CD4-positive, alpha-beta T cell treated with Interleukin-15 for 1 hour (primary cell): ENCODE measurements around the gene DVL1.

Experiments
- DNase-seq: peaks from one replicate; pipeline ENCODE4 v3.0.0-alpha.2; 2020

The DVL1 gene

GRCh38 chr1:1355416-1355815 lies 6.2 kb upstream of the DVL1 start:
- no peak for DNase-seq

- no peak for DNase-seq
Observed at GRCh38 chr1:1354271-1355247, 5.3 kb upstream of the DVL1 start.

DNA sequence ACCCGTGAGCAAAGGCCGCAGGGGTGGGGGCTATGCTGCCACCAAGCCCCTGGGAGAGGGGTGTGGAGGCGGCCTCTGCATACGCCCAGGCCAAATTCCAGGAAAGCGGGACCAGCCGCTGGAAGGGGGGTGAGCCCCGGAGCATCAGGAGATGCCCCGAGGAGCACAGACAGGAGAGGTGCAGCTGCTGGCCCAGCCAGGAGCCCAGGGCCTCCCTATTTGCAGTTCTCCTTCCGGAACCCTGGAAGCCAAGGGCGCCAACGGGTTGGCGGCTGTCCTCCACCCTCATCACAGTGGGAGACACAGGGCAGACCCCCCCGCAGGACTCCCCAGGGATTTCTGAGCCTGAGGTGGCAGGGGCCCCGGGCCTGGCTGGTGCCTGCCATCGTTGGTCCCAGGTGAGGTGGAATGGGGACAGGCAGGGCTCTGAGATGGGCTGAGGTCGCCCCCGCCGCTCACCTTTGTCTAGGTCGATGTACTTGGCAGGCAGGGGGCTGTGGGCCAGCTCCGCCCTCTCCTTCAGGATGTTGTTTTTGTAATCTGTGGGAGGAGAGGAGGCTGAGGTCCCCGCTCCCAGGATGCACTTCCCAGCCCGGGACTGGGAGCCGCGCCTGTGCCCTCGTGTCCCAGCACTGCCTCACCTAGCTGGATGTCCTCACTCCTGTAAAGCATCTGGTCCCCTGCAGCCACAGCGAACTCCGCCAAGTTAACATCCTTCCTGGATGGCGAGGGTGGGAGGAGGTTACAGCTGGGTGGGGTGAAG lies 4.4 kb upstream of the DVL1 start:
- DNase-seq = no peak

- no peak for DNase-seq
Observed at GRCh38 chr1:1352786-1353388, 3.7 kb upstream of the DVL1 start.

DNA sequence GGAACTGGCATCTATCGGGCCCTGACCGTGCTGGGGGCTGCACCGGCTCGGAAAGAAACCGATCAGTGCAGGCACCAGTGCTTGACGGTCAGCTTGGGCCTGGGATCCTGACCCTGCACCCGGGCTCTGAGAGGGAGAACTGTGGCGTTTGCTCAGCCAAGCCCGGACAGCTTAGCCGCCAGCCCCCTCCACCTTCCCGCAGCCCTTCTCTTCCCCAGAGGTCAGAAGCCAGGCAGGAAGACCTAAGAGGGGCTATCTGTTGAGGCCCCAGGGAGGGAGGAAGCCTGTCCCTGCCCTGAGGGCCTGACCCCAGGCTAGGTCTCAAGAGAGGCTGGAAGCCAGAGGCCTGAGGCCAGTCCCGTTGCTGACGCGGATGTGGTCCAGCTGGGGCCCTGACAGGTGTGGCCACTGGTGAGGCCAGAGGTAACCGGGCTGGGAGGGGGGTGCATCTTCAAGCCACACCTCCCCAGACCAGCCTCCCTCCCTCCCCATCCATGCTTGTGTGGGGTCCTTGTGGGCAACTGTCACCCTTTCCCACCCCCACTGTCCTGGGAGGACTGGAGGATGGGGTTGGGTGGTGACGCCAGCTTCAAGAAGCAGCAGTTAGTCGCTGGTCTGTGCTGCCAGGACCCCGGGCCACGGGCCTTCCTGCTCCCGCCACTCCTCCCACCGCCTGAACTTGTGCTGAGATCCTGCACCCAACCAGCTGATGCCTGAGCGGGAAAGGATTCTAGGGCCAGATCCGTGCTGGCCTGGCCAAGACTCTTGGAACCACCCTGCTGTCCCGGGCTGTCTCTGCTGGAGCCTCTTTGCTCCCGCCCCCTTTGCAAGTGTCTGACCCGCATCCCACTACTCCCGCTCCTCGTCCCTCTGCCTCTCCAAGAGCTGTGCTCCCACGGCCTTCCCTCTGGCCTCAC lies 2.6 kb upstream of the DVL1 start:
- no peak for DNase-seq

DNA sequence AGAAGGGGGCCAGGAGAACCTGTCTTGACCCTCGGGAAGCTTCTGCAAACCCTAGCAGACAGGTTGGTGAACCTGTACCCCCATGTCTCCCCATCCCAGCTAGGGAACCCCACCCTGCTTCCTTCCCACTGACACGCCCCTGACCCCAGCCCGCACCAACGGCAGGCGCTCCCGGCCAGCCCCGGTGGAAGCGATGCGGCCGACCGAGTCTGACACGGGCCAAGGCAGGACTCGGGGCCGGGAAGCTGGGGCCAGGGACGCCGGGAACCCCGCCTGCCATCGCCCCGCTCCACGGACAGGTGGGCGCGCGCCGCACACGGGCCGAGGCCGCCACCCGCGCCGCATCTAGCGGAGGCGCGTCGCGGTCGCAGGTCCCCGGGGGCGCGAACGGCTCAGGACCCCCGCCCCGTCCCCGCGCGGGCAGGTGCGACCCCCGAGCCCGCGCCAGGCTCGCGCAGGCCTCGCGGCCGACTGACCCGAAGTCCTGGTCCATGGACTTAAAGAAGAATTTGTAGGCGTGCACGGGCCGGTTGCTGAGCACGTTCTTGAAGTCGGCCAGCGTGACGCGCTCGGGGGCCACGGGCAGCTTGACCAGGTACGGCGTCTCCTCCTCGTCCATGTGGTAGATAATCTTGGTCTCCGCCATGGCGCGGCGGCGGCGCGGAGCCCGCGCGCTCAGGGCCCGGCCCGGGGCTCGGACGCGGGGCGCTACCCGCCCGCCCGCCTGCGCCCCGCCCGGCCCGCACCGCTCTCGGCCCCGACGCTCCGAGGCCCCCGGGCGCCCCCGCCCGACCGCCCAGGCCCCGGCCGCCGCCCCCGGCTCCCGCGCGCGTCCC lies 580 bp downstream of the DVL1 start:
- no peak for DNase-seq

- no peak for DNase-seq
Observed at GRCh38 chr1:1347663-1348419, 1.4 kb downstream of the DVL1 start.

DNA sequence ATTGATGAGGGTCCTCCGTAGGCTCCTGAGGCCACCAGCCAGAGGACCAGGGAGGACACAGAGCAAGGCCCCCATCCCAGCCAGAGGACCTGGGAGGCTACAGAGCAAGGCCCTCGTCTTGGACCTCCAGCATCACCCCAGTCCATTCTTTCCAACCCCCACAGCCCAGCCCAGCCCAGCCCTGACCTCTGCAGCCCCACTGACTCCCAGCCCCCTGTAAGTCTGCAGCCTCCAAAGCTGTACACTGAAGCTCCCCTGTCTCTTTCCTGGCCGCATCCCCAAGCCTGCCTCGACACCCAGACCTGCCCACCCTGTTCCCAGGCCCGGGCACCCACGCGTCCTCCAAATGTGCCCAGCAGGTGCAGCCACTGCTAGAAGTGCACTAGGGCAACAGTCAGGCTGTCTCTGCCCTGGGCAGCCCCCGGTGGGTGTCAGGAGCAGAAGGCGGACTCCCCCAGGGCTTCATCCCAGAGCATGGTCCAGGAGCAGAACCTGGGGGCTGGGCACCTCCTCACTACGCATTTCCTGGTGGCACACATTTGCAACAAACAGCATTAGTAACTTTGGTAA lies 2.1 kb downstream of the DVL1 start:
- DNase-seq = no peak

DNA sequence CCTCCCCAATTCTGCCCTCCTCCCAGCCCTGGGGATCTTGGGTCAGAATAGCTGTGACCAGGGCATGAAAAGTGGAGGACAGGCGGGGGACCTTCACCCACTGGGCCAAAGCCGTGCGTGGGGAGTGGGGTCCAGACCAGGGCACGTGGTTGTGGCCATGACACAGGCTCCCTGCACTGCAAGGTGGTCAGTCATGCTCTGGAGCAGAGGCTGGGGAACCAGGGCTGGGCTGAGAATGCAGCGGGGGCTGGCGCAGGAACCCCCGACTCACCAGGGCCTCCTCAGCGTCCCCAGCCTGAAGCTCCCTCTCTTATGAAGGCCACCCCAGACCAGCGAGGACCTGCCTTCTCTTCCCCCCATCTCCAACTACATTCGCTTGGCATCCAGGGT lies 2.7 kb downstream of the DVL1 start:
- DNase-seq = no peak

- DNase-seq = no peak
Observed at GRCh38 chr1:1345860-1346500, 3.2 kb downstream of the DVL1 start.

GRCh38 chr1:1345384-1345783 lies 3.8 kb downstream of the DVL1 start:
- DNase-seq = no peak

DNA sequence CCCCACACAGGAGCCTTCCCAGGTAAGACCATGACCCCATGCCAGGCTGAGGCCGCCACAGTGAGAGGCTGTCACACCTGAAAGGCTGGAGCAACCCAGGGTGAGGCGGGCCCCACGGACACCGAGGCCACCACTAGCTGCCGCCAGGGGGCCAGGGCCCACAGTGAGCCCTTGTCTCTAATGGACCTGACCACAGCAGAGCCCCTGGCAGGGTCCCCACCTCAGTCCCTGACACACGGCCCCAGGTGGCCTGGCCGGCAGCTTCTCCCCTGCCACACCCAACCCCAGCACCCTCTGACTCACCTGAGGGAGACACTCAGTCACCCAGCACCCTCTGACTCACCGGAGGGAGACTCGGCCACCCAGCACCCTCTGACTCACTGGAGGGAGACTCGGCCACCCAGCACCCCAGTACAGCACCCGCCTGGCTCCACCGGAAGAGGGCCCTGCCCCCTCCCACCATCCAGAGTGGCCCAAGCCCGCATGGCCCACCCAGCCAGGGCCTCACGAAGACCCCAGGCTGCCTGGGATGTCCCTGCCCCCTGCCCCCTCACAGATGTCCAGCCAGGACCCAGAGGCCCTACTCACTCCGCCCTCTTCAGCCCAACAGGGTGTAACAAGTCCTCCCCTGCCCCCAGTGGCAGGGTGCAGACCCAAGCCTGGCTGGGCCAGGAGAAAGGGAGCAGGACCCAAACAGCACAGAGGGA lies 4.4 kb downstream of the DVL1 start:
- no peak for DNase-seq

GRCh38 chr1:1343811-1344421 lies 5.3 kb downstream of the DVL1 start:
- no peak for DNase-seq

- DNase-seq = no peak
Observed at GRCh38 chr1:1342584-1343115, 6.6 kb downstream of the DVL1 start.

DNA sequence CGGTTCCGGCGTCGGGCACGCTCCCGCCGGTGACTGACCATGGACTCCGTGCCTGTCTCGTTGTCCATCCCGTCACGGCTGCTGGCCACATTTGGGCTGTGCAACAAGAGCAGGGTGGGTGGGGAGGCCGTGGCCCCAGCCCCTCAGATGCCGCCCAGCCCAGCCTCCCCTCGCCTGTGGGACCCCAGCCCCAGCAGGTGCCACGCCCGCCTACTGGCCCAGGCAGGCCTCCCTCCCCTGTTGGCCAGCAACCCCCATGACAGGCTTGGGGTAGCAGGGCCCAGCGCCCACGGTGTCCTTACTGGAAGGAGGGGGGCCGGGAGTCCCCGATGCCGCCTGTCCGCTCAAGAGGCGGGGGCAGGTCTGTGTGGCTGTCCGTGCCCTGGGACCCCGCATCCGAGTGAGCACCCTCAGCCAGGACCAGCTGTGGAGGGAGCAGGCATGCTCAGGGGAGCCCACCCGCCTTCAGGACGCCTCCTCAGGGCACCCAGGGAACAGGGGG lies 7.1 kb downstream of the DVL1 start:
- no peak for DNase-seq

GRCh38 chr1:1341549-1342021 lies 7.6 kb downstream of the DVL1 start:
- DNase-seq = no peak

GRCh38 chr1:1340791-1341548 lies 8.2 kb downstream of the DVL1 start:
- DNase-seq = no peak
